Activated T-cell treated with anti-CD3 and anti-CD28 coated beads for 1 hour (primary cell): ENCODE data around the gene ADAM22.

Experiments
- DNase-seq: peaks from one replicate; pipeline ENCODE4 v3.0.0-alpha.2; 2020; ENCODE audit warnings: low read depth

The ADAM22 gene

GRCh38 chr7:87961754-87962153, 27.7 kb downstream of the ADAM22 start:
- DNase-seq = no peak

DNA sequence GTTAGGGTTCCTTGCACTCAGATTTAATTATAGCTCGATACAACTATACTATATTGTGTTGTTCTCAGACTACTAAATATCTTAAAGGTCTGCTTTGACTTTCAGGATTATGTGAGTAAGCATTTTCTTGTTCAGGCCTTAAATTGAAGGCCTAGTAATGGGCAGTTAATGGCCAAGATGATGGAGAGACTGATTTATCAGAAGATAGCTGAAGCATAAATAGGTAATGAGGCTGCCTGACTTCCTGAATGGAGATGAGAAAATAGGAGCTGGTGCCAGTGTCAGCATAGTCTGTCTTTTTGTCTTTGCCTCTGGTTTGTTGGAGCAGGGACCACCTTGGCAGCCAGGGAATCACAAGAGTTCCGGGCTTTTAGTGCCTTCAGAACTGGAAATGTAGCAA, 32.2 kb downstream of the ADAM22 start:
- no peak for DNase-seq

DNA sequence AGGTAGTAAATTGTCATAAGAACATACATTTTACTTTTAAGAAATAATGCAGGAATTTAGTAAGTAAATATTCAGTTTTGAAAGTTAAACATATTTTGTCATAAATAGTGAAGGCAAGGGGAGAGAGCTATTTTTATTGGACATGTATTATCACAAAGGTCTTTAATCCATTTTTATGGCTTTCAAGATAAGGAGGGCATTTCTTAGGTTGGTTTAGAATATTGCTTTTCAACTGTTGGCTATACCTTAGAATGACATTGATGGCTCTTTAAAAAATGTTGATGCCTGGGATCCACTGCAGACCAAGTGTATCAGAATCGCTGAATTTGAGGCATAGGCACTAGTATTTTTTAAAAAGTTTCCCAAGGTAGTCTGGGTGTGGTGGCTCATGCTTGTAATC, 34.0 kb downstream of the ADAM22 start:
- DNase-seq = no peak

DNA sequence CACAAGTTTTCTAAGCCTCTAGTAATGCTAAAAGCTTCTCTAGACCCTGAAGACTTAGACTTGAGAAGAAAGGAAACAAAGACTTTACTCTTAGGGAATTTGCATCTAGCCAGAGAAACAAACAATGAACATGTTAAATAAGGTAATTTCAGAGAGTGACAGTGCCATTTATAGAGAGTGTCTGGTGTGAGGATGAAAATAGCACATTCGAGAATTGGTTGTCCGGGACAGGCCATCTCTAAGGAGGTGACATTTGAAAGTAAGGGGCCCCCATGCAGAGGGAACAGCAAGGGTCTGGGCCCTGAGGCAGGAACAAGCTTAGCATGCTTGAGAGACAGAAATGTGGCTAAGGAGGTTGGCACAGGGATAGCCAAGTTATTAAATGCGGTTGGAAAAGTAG, 48.1 kb downstream of the ADAM22 start:
- no peak for DNase-seq

- DNase-seq = no peak
These were observed 50.0 kb downstream of the ADAM22 start for GRCh38 chr7:87984088-87984487.

DNA sequence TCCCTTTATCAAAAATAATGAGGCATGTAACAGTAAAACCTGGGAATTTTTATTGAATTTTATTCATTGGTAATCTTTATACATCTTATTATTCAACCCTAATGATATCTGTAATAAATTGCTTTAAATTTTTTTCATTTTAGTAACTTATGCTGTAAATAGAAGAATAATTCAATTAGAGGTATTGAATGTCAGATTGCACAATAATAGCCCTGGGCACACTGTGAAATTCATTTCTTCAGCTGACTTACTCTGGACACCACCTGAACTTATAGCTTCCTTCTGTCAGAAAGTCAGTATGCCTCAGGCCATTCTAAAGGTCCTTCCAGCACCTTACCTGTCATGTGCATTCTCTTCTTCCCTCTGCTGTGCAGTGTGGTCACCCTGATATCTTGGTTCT, 59.2 kb downstream of the ADAM22 start:
- DNase-seq = no peak

DNA sequence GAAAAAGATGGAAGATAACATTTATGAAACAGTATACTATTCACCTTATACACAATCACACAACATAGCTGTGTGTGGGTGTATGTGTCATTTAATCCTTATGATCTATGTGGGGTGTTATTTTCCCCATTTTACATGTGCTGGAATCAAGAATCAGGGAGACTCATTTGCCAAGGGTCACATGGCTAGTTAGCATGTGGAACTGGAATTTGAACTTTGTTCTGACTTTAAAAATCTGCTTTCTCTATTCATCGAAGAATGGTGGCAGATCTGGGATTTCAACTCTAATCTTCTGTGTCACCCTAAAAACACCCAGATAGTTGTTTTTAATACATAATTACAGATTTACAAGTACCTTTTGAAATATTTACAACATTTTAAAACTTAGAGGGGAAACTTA, 65.2 kb downstream of the ADAM22 start:
- no peak for DNase-seq

GRCh38 chr7:88001744-88002530, 67.9 kb downstream of the ADAM22 start:
- DNase-seq = no peak

GRCh38 chr7:88002617-88003016, 68.6 kb downstream of the ADAM22 start:
- DNase-seq = no peak

GRCh38 chr7:88003581-88003980, 69.5 kb downstream of the ADAM22 start:
- no peak for DNase-seq

DNA sequence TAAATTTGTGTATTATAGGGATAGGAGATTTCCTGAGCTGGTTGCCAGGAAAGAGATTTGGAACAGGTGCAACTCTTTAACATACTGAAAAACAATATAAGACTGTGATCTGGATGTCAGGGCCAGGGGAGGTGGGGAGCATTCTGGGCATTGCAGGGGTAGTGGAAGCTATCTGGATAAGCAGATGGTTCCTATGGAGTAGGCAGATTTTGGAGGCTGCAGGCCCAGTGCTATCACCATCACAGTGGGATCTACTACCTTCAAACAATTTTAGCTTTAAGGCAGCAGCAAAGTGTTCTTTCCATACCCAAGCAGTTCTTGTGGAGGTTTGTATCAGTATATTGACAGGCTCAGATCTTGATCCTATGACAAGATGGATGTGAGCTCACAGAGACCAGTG, 71.1 kb downstream of the ADAM22 start:
- no peak for DNase-seq

DNA sequence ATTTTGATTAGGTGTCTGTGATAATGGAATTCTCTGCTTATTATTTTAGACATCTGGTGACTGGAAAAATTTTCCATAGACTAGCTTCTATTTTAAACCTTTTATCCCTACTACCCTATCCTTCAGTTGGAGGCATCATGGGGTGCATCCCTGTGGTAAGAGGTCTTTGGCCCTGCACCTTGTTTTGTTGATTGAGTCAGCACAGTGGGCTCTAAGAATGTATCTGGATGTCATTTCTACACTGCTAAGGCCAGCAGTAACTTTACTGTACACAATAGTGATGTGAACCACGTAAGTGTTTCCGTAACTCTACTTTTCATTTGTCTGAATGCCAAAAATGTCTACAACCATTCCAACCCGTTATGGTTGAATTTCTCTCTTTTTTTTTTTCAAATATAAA, 75.6 kb downstream of the ADAM22 start:
- no peak for DNase-seq

GRCh38 chr7:88012086-88012485, 78.0 kb downstream of the ADAM22 start:
- no peak for DNase-seq

DNA sequence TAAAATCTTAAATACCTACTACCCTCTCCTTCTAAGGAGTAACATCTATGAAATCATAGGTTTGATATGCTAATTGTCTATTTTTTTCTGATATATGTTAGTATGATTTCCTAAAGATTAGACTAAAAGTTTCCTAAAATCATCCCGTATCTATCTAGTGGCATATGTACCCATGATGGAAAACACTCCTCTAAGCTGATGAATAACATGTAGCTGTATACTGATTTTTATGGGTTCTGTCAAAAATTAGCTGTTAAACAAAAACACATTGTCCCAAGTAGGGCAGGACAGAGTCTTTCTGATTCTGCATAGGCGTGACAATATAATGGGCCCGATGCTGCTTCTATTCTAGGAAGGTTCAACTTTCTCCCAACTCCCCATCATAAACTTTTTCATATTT, 79.9 kb downstream of the ADAM22 start:
- no peak for DNase-seq

DNA sequence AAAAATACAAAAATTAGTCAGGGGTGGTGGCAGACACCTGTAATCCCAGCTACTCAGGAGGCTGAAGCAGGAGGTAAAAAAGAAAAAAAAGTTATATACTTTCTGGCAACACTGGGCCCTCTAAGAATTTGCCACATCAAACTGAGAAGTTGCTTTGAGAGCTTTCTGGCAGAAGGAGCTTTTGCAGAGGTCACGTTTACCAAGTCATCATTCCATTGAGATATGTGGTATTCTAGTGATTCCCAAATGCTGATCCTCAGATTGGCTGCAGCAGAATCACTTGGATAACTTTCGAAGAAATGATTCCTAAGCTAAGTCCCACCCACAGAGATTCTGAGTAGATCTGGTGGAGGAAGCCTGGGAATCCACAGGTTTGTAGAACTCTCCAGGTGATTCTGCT, 80.5 kb downstream of the ADAM22 start:
- DNase-seq = no peak

DNA sequence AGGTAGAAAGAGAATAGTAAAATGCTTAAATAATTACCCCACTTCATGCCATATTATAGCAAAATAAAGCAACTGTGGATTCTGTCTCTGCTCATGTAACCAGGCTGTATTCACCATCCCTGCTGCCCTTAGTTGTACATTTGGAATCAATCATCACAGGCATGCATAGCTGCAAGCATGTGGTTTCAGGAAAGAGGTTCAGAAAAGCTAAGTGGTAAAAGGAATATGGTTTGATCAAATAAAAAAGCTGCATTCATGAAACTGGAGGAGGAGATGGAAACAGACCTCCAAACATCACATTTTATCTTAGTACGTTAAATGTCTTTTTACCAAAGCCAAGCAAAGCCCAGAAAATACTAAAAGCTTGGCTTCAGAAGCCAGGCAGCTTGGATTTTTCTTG, 81.3 kb downstream of the ADAM22 start:
- DNase-seq = no peak

DNA sequence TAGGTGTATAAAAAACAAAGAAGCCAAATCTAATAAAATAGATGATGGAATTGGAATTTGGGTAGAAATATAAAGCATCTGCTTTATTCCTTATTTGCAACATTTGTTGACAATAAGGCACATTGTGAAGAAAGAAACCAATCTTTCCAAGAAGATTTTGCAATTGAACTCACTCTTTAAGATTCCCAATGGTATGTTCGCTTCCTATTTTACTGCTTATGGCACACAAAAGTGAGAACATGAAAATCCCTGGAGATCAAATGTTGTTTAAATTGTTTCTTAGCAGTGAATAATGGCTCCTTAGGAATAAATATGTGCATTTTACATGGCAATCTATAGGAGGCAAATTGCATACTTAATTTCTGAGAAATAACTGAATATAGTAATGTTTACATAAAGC, 84.5 kb downstream of the ADAM22 start:
- no peak for DNase-seq

DNA sequence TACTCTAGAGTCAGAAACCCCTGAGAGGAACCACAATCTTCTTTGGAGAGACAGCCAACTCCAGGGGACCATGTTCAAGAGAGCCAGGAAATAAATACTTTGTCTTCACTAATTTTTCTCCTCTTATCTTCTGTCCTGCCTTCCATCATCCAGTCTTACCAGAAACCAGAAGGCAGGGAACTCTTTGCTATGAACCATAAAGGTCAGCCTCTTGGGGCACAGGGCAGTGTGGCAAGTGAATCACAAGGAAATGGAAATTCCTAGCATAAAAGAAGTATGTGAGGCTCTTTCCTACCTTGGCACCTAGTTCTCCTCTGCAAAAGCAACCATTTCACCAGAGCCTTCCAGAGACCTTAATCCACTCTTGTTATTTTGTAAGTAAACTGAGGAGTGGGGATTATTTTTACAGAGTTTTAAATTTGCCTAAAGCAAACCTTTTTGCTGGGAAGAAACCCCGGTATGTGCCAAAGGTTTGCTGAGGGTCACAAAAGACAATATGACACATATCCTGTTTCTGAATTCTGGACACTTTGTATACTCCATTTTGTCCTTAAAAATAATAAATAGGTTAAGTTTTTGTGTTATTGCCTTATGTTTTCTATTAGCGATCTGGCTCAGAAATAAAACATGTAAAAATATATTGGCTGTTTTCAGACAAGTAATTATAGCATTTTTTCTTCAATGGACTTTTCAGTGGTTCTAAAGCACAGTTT, 87.1 kb downstream of the ADAM22 start:
- DNase-seq = no peak

- no peak for DNase-seq
These were observed 93.7 kb downstream of the ADAM22 start for GRCh38 chr7:88027724-88028123.

- no peak for DNase-seq
These were observed 100.1 kb downstream of the ADAM22 start for GRCh38 chr7:88034083-88034695.

- DNase-seq = no peak
These were observed 103.0 kb downstream of the ADAM22 start for GRCh38 chr7:88037050-88037449.

DNA sequence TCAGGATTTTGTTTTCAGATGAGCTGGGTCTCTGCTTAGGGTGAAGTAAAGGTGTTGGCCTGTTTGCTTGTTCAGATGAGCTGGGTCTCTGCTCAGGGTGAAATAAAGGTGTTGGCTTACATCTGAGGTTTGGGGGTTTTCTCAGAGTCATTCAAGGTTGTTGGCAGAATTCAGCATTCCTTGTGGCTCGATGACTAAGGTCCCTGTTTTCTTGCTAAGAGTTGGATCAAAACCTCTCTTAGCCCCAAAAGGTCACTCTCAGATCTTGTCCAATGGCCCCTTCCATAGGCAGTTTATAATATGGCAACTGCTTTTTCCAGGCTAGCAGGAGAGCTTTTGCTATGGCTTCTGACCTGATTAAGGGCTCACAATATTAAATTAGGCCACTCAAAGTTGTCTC, 106.6 kb downstream of the ADAM22 start:
- DNase-seq = no peak

DNA sequence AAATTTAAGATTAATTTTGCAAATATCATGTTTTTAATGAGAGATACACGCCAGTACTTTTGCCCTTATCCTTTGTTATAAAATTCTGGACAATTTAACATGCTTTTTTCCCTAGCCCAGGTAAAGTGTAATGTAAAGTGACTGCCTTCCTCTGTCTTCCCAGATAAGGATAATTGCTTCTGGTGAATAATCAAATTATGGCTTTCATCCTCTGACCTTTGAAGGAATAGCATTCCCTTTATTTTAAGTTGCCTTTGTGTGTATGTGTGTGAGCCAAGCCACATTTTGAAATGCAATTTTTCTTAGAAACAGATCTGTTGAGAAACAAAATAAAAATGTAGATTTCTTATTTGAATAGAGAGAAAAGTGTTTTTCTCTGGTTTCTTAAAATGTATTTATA, 107.5 kb downstream of the ADAM22 start:
- no peak for DNase-seq
